ENCODE data around the gene F12.

- TF ChIP-seq, protein P1, sequence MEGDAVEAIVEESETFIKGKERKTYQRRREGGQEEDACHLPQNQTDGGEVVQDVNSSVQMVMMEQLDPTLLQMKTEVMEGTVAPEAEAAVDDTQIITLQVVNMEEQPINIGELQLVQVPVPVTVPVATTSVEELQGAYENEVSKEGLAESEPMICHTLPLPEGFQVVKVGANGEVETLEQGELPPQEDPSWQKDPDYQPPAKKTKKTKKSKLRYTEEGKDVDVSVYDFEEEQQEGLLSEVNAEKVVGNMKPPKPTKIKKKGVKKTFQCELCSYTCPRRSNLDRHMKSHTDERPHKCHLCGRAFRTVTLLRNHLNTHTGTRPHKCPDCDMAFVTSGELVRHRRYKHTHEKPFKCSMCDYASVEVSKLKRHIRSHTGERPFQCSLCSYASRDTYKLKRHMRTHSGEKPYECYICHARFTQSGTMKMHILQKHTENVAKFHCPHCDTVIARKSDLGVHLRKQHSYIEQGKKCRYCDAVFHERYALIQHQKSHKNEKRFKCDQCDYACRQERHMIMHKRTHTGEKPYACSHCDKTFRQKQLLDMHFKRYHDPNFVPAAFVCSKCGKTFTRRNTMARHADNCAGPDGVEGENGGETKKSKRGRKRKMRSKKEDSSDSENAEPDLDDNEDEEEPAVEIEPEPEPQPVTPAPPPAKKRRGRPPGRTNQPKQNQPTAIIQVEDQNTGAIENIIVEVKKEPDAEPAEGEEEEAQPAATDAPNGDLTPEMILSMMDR (conservative IDR thresholded peaks at IDR 0.05 in 1 of 2, IDR thresholded peaks at IDR 0.05 in 1 of 2; ENCODE audit: low read depth in 1 of 2, low read length in 2 of 2) = no peak
- no peak for TF ChIP-seq EZH2 (IDR thresholded peaks at IDR 0.05; ENCODE audit: low read length, missing control alignments)
Measured at GRCh38 chr5:177449140-177450061, 40.0 kb upstream of the F12 start.

Measured in fibroblast of lung (primary cell).